SK-N-MC (cell line): ENCODE measurements around the gene FCGBP.

ENCODE experiments used
- EZH2 ChIP-seq: fragments of 200-600 bp; sonication (generic); IDR thresholded peaks from one replicate; pipeline ENCODE4 v1.6.1; 2017; ENCODE audit warnings: antibody characterized with exemption
- POLR2AphosphoS5 ChIP-seq: IDR thresholded peaks from 2 replicates; pipeline ENCODE4 v1.6.1; 2012; ENCODE audit warnings: mild to moderate bottlenecking, low read depth, low read length, borderline replicate concordance

DNA sequence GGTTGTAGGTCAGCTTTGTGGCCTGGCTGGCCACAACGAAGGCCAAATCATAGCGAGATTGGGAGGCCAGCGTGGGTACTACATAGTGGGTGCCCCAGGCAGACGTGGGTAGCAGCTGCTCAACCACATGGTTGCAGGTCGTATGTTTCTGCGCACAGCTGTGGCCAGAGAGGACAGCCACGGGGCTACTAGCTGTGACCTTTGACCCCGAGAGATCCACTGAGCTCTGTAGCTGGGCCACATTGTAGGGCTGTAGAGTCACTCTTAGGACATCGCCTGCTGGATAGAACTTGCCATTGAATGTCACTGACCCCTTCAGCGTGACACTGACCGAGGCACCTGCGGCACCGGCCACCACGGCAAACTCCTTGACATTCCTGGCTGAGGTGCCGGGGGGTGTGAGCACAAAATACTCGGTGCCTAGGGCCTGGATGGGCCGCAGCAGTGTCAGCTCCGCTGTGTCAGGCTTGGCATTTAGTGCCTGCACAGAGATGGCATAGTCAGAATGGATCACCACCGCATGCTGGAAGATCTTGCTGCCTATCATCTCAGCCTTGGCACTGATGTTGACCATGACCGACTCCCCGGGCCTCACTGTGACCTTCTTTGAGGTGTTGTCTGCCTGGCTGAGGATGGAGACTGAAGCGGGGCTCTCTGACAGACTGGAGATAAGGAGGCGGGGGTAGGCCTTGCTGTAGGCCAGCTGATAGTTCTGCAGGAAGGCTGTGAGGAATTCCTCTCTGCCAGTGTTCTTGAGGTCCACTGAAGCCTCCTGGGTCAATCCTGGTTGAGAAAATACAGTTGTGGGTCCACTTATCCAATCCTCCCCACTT, 6.7 kb downstream of the FCGBP start:
- no peak for TF ChIP-seq EZH2
- no peak for TF ChIP-seq POLR2AphosphoS5
